Prostate gland (tissue), 2 donors: ENCODE data around the gene ZC3H12C.

Experiments
- CTCF ChIP-seq, 4 experiments: fragments of 200-600 bp in 2 of 4; fragments of 450-650 bp in 2 of 4; sonication (generic) in 2 of 4; IDR thresholded peaks; 1 replicate in 3 of 4; 2 replicates in 1 of 4; pipeline ENCODE4 v1.5.1; 2016 to 2019; ENCODE audit warnings: antibody characterized with exemption in 4 of 4, mild to moderate bottlenecking in 2 of 4, moderate library complexity in 2 of 4
- POLR2A ChIP-seq: fragments of 450-650 bp; IDR thresholded peaks from one replicate; pipeline ENCODE4 v1.6.1; 2016; ENCODE audit warnings: antibody characterized with exemption, mild to moderate bottlenecking
- POLR2AphosphoS5 ChIP-seq: sonication (generic); formaldehyde crosslinking; IDR thresholded peaks from one replicate; pipeline ENCODE4 v1.6.1; 2017; ENCODE audit warnings: antibody characterized with exemption

GRCh38 chr11:110089617-110090282 is 3.4 kb upstream of the ZC3H12C start:
- TF ChIP-seq CTCF (IDR thresholded peaks at IDR 0.05) = no peak
- TF ChIP-seq POLR2AphosphoS5 = no peak
- no peak for TF ChIP-seq POLR2A
